Panc1 (cell line): Measurements from ENCODE around the gene PROM2.

Experiments used
- TF ChIP-seq, protein P1 (sequence below): fragments of 450-650 bp; IDR thresholded peaks from 2 replicates; pipeline ENCODE4 v1.5.1; 2017; ENCODE audit warnings: mild to moderate bottlenecking
- TF ChIP-seq, protein P2 (sequence below), 2 experiments: IDR thresholded peaks; 2 replicates each; pipeline ENCODE4 v1.6.1; 2011 to 2012; ENCODE audit warnings: low read depth in 2 of 2, control low read depth in 1 of 2, low read length in 1 of 2, mild to moderate bottlenecking in 1 of 2, moderate library complexity in 1 of 2; ENCODE audit not compliant: insufficient read depth in 1 of 2

- TF ChIP-seq, protein P1, sequence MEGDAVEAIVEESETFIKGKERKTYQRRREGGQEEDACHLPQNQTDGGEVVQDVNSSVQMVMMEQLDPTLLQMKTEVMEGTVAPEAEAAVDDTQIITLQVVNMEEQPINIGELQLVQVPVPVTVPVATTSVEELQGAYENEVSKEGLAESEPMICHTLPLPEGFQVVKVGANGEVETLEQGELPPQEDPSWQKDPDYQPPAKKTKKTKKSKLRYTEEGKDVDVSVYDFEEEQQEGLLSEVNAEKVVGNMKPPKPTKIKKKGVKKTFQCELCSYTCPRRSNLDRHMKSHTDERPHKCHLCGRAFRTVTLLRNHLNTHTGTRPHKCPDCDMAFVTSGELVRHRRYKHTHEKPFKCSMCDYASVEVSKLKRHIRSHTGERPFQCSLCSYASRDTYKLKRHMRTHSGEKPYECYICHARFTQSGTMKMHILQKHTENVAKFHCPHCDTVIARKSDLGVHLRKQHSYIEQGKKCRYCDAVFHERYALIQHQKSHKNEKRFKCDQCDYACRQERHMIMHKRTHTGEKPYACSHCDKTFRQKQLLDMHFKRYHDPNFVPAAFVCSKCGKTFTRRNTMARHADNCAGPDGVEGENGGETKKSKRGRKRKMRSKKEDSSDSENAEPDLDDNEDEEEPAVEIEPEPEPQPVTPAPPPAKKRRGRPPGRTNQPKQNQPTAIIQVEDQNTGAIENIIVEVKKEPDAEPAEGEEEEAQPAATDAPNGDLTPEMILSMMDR = no peak
- TF ChIP-seq, protein P2, sequence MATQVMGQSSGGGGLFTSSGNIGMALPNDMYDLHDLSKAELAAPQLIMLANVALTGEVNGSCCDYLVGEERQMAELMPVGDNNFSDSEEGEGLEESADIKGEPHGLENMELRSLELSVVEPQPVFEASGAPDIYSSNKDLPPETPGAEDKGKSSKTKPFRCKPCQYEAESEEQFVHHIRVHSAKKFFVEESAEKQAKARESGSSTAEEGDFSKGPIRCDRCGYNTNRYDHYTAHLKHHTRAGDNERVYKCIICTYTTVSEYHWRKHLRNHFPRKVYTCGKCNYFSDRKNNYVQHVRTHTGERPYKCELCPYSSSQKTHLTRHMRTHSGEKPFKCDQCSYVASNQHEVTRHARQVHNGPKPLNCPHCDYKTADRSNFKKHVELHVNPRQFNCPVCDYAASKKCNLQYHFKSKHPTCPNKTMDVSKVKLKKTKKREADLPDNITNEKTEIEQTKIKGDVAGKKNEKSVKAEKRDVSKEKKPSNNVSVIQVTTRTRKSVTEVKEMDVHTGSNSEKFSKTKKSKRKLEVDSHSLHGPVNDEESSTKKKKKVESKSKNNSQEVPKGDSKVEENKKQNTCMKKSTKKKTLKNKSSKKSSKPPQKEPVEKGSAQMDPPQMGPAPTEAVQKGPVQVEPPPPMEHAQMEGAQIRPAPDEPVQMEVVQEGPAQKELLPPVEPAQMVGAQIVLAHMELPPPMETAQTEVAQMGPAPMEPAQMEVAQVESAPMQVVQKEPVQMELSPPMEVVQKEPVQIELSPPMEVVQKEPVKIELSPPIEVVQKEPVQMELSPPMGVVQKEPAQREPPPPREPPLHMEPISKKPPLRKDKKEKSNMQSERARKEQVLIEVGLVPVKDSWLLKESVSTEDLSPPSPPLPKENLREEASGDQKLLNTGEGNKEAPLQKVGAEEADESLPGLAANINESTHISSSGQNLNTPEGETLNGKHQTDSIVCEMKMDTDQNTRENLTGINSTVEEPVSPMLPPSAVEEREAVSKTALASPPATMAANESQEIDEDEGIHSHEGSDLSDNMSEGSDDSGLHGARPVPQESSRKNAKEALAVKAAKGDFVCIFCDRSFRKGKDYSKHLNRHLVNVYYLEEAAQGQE (IDR thresholded peaks at IDR 0.05; ENCODE audit: insufficient read depth in 1 of 2, low read depth in 2 of 2, low read length in 1 of 2) = no peak
Observed at GRCh38 chr2:95310216-95310615, 36.0 kb downstream of the PROM2 start.
